Endometrium (tissue), 2 donors: Measurements from ENCODE around the gene PTCHD1.

Source experiments
- FAIRE-seq: peaks from 2 replicates; lab custom pipeline; 2012; peaks lifted over from hg19 to GRCh38; lab: Jason Lieb, UNC
- donor health status: control.
- donor health status: control.

Gene PTCHD1

DNA sequence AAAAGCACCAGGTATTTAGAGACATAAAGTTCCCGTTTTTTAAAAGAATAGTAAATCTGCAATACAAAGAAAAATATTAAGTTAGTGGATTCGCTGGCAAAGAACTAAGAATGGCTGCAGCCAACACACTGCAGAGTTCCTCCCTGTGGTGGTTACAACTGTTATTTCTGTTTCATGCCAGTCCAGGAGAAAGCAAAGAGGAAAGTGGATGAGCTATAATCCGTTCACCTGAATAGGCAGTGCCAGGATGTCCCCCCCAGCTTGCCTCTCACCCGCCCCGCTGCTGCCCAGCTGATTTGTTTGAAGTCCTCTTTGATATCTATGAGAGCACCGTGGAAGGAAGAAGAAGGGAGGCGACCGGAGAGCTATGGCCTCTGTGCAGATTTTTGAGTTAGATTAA is 63.9 kb downstream of the PTCHD1 start:
- no peak for FAIRE-seq

GRCh38 chrX:23403849-23404248 is 69.2 kb downstream of the PTCHD1 start:
- FAIRE-seq, result no peak

DNA sequence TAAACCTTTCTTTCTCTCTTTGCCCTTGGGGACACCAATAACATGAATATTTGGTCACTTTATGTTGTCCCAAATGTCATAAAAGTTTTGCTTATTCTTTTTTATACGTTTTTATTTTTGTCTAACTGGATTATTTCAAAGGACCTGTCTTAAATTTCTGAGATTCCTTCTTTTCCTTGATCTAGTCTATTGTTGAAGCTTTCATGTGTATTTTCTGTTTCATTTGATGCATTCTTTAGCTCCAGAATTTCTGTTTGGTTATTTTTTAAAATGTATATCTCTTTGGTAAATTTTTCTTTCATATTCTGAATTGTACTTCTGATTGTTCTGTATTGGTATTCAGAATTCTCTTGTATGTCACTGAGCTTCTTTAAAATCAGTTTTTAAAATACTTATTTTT is 88.3 kb downstream of the PTCHD1 start:
- FAIRE-seq, result no peak

- no peak for FAIRE-seq
These were observed 99.8 kb downstream of the PTCHD1 start for GRCh38 chrX:23434356-23434884.

DNA sequence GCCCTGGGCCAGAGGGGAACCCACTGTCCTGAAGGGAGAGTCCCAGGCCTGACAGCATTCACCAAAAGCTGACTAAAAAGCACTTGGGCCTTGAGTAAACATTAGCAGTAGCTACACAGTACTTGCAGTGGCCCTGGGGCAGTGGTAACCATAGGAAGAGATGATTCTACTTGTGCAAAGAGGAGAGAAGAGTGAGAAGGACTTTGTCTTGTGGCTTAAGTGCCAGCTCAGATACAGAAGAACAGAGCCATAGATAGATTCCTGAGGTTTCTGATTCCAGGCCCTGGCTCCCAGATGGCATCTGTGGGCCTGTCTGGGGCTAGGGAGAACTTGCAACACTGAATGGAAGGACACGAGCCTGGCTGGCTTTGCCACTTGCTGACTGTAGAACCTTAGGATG is 100.5 kb downstream of the PTCHD1 start:
- no peak for FAIRE-seq

GRCh38 chrX:23435575-23435974 is 100.9 kb downstream of the PTCHD1 start:
- FAIRE-seq, result no peak

GRCh38 chrX:23436875-23437274 is 102.2 kb downstream of the PTCHD1 start:
- no peak for FAIRE-seq

DNA sequence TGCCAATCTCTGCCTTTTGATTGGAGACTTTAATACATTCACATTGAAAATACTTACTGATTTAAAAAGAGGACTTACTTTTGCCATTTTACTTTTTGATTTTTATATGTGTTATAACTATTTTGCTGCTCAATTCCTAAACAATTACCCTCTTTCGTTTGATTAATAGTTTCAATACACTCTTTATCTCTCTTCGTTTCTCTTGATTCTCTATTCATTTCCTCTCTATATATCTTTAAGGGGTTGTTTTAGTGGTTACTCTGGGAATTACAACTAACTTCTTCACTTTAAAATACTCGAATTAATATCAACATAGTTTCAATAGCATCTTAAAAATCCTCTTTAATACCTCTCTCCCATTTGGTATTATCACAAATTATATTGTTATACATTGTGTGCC is 116.6 kb downstream of the PTCHD1 start:
- no peak for FAIRE-seq
